Karpas-422 (cell line): ENCODE data around the gene ING1. TPM values are rescaled to one million over a fixed set of nuclear protein-coding genes. Genes with fewer than 3 reads are reported as not detected.

Experiments used
- DNase-seq: peaks from one replicate; pipeline ENCODE4 v3.0.0-alpha.2; 2015
- H2AFZ ChIP-seq: fragments of 200-600 bp; sonication (generic); 2 replicates; pipeline ENCODE4 v1.6.1; 2014; ENCODE audit warnings: antibody characterized with exemption, low read length, mixed read lengths
- H3K27ac ChIP-seq: fragments of 200-600 bp; sonication (generic); 2 replicates; pipeline ENCODE4 v1.5.1; 2014; ENCODE audit warnings: mild to moderate bottlenecking, low read length, moderate library complexity
- H3K27me3 ChIP-seq: fragments of 200-600 bp; sonication (generic); 2 replicates; pipeline ENCODE4 v1.6.1; 2014; ENCODE audit warnings: low read length, mixed read lengths
- H3K36me3 ChIP-seq: fragments of 200-600 bp; sonication (generic); 2 replicates; pipeline ENCODE4 v1.6.1; 2014; ENCODE audit warnings: low read length, mixed read lengths; ENCODE audit not compliant: insufficient read depth
- H3K4me1 ChIP-seq: fragments of 200-600 bp; sonication (generic); 2 replicates; pipeline ENCODE4 v1.6.1; 2014; ENCODE audit warnings: mild to moderate bottlenecking, low read length, mixed read lengths
- H3K4me2 ChIP-seq: fragments of 200-600 bp; sonication (generic); 2 replicates; pipeline ENCODE4 v1.6.1; 2014; ENCODE audit warnings: low read length, low read depth, mild to moderate bottlenecking; ENCODE audit not compliant: poor library complexity, severe bottlenecking
- H3K4me3 ChIP-seq: fragments of 200-600 bp; sonication (generic); 2 replicates; pipeline ENCODE4 v1.5.1; 2014; ENCODE audit warnings: mild to moderate bottlenecking, antibody characterized with exemption, low read length, mixed read lengths
- H3K79me2 ChIP-seq: fragments of 200-600 bp; sonication (generic); 2 replicates; pipeline ENCODE4 v1.6.1; 2014; ENCODE audit warnings: mild to moderate bottlenecking, low read length, mixed read lengths
- H3K9ac ChIP-seq: fragments of 200-600 bp; sonication (generic); 2 replicates; pipeline ENCODE4 v1.6.0; 2014; ENCODE audit warnings: low read length
- H3K9me2 ChIP-seq: fragments of 200-600 bp; sonication (generic), shearing (Covaris generic); replicated peaks from 2 replicates; pipeline ENCODE4 v1.6.0; 2014; ENCODE audit warnings: mild to moderate bottlenecking, low read length, moderate library complexity; ENCODE audit not compliant: insufficient read depth
- H3K9me3 ChIP-seq: fragments of 300-700, 200-600 bp; sonication (generic); 2 replicates; pipeline ENCODE4 v1.6.1; 2014; ENCODE audit warnings: low read length, mixed read lengths
- H4K20me1 ChIP-seq: fragments of 200-600 bp; sonication (generic); 2 replicates; pipeline ENCODE4 v1.6.1; 2014; ENCODE audit warnings: mild to moderate bottlenecking, antibody characterized with exemption, low read length, low read depth; ENCODE audit not compliant: insufficient read depth
- total RNA-seq: library from RNA; depleted of rRNA; stranded (reverse); fragments of >200 nt; shearing (Covaris generic); gene quantifications from 2 replicates; pipeline ENCODE4 v1.2.3, GENCODE V29; 2014; ENCODE audit warnings: low replicate concordance

The ING1 gene
- total RNA-seq, 1 experiment from 2014 or later = 6.3 TPM

- Histone ChIP-seq H3K27me3 (no peaks in the 10 kb centered on the region), H3K79me2 (no peaks in the 10 kb centered on the region)
- no peak for DNase-seq
These were observed 17.6 kb downstream of the ING1 start for GRCh38 chr13:110731072-110731471.

GRCh38 chr13:110734561-110734960 lies 21.1 kb downstream of the ING1 start:
- no peak for DNase-seq
- Histone ChIP-seq H3K4me1 (no peaks in the 10 kb centered on the region), H3K9me2 (no peaks in the 10 kb centered on the region)

More at GRCh38 chr13:110731072-110731471, 17.6 kb downstream of the ING1 start:
- no peaks in the 10 kb centered on the region for H3K9me2 ChIP-seq
- H2AFZ ChIP-seq = no peak overlapping the region
- H3K27ac ChIP-seq = no peak overlapping the region
- no peak overlapping the region for H3K4me2 ChIP-seq
- H3K9ac ChIP-seq = no peak overlapping the region
- no peaks in the 10 kb centered on the region for H3K4me1 ChIP-seq
- H4K20me1 ChIP-seq = no peaks in the 10 kb centered on the region
- no peak overlapping the region for H3K4me3 ChIP-seq
- no peaks in the 10 kb centered on the region for H3K9me3 ChIP-seq
- no peaks in the 10 kb centered on the region for H3K36me3 ChIP-seq

GRCh38 chr13:110737555-110737954 lies 24.1 kb downstream of the ING1 start:
- H3K4me3 ChIP-seq = no peak overlapping the region
- no peak overlapping the region for H2AFZ ChIP-seq

More at GRCh38 chr13:110734561-110734960, 21.1 kb downstream of the ING1 start:
- Histone ChIP-seq H3K36me3 (no peaks in the 10 kb centered on the region), H3K9ac (no peak overlapping the region), H3K4me2 (no peak overlapping the region), H2AFZ (no peak overlapping the region), H3K27ac (no peak overlapping the region), H3K27me3 (no peaks in the 10 kb centered on the region), H4K20me1 (no peaks in the 10 kb centered on the region), H3K79me2 (no peaks in the 10 kb centered on the region), H3K9me3 (no peaks in the 10 kb centered on the region), H3K4me3 (no peak overlapping the region)

GRCh38 chr13:110743687-110744086 lies 30.2 kb downstream of the ING1 start:
- H3K79me2 ChIP-seq = no peaks in the 10 kb centered on the region
- H3K4me2 ChIP-seq = no peak overlapping the region
- no peaks in the 10 kb centered on the region for H3K36me3 ChIP-seq
- no peaks in the 10 kb centered on the region for H3K27me3 ChIP-seq
- no peak overlapping the region for H2AFZ ChIP-seq
- H3K4me3 ChIP-seq = no peak overlapping the region
- no peak overlapping the region for H3K27ac ChIP-seq
- H4K20me1 ChIP-seq = no peaks in the 10 kb centered on the region
- no peaks in the 10 kb centered on the region for H3K4me1 ChIP-seq
- no peaks in the 10 kb centered on the region for H3K9me2 ChIP-seq
- H3K9ac ChIP-seq = no peak overlapping the region
- peaks cover 5% of the 10 kb centered on the region for H3K9me3 ChIP-seq
- DNase-seq = no peak

More at GRCh38 chr13:110737555-110737954, 24.1 kb downstream of the ING1 start:
- Histone ChIP-seq H3K27ac (no peak overlapping the region), H3K79me2 (no peaks in the 10 kb centered on the region), H3K9ac (no peak overlapping the region), H4K20me1 (no peaks in the 10 kb centered on the region), H3K27me3 (no peaks in the 10 kb centered on the region), H3K36me3 (no peaks in the 10 kb centered on the region), H3K4me1 (no peaks in the 10 kb centered on the region), H3K9me2 (no peaks in the 10 kb centered on the region), H3K4me2 (no peak overlapping the region), H3K9me3 (no peaks in the 10 kb centered on the region)
- no peak for DNase-seq

GRCh38 chr13:110746438-110746837 lies 32.9 kb downstream of the ING1 start:
- Histone ChIP-seq H3K79me2 (no peaks in the 10 kb centered on the region), H3K4me3 (no peak overlapping the region), H3K9ac (no peak overlapping the region), H3K4me2 (no peak overlapping the region), H3K9me2 (no peaks in the 10 kb centered on the region), H2AFZ (no peak overlapping the region), H3K9me3 (peaks cover 5% of the 10 kb centered on the region), H3K36me3 (no peaks in the 10 kb centered on the region), H3K27ac (no peak overlapping the region), H3K4me1 (no peaks in the 10 kb centered on the region), H4K20me1 (no peaks in the 10 kb centered on the region), H3K27me3 (no peaks in the 10 kb centered on the region)
- no peak for DNase-seq

GRCh38 chr13:110748271-110748670 lies 34.8 kb downstream of the ING1 start:
- no peaks in the 10 kb centered on the region for H3K79me2 ChIP-seq
- no peaks in the 10 kb centered on the region for H3K9me2 ChIP-seq
- H3K9ac ChIP-seq = no peak overlapping the region
- no peak for DNase-seq
- H2AFZ ChIP-seq = no peak overlapping the region
- H3K4me2 ChIP-seq = no peak overlapping the region
- H3K4me1 ChIP-seq = no peaks in the 10 kb centered on the region
- H4K20me1 ChIP-seq = no peaks in the 10 kb centered on the region
- H3K4me3 ChIP-seq = no peak overlapping the region
- no peaks in the 10 kb centered on the region for H3K27me3 ChIP-seq
- H3K27ac ChIP-seq = no peak overlapping the region
- peaks cover 5% of the 10 kb centered on the region for H3K9me3 ChIP-seq
- H3K36me3 ChIP-seq = no peaks in the 10 kb centered on the region

- Histone ChIP-seq H3K9me2 (no peaks in the 10 kb centered on the region), H2AFZ (no peak overlapping the region), H3K9ac (no peak overlapping the region), H3K9me3 (no peaks in the 10 kb centered on the region), H3K27me3 (no peaks in the 10 kb centered on the region), H3K4me2 (no peak overlapping the region), H3K36me3 (no peaks in the 10 kb centered on the region), H4K20me1 (no peaks in the 10 kb centered on the region), H3K79me2 (no peaks in the 10 kb centered on the region), H3K27ac (no peak overlapping the region), H3K4me1 (no peaks in the 10 kb centered on the region), H3K4me3 (no peak overlapping the region)
- no peak for DNase-seq
These were observed 42.7 kb downstream of the ING1 start for GRCh38 chr13:110756219-110756631.

GRCh38 chr13:110757296-110757695 lies 43.8 kb downstream of the ING1 start:
- Histone ChIP-seq H3K79me2 (no peaks in the 10 kb centered on the region), H2AFZ (no peak overlapping the region), H3K36me3 (no peaks in the 10 kb centered on the region), H3K4me2 (no peak overlapping the region), H3K27me3 (no peaks in the 10 kb centered on the region), H3K9me2 (no peaks in the 10 kb centered on the region), H3K4me1 (no peaks in the 10 kb centered on the region), H4K20me1 (no peaks in the 10 kb centered on the region), H3K4me3 (no peak overlapping the region), H3K27ac (no peak overlapping the region), H3K9me3 (no peaks in the 10 kb centered on the region), H3K9ac (no peak overlapping the region)
- no peak for DNase-seq
